ENCODE measurements around the gene DZIP1.

Gene DZIP1

GRCh38 chr13:95652244-95652764 is 7.8 kb upstream of the DZIP1 start:
- no peaks in the 10 kb centered on the region for H4K20me1 ChIP-seq (ENCODE audit: insufficient read depth, low read length)
- no peaks in the 10 kb centered on the region for H3K79me2 ChIP-seq (ENCODE audit: low read length)
- H2AFZ ChIP-seq (ENCODE audit: low read depth, low read length), result no peak overlapping the region
- H3K4me1 ChIP-seq (ENCODE audit: low read length), result 0 out of 2 replicates have a peak, but pooled peaks cover 5% of the 10 kb centered on the region
- no peak overlapping the region for H3K27ac ChIP-seq (ENCODE audit: low read length)
- 0 out of 2 replicates have a peak overlapping the region, but pooled peaks have one; percentile 5 for H3K4me2 ChIP-seq (ENCODE audit: low read length)
- H3K9ac ChIP-seq (ENCODE audit: low read length), result no peak overlapping the region
- H3K4me3 ChIP-seq (ENCODE audit: low read length), result no peak overlapping the region
- H3K36me3 ChIP-seq (replicated peaks; ENCODE audit: low read depth, low read length), result no peaks in the 10 kb centered on the region
- TF ChIP-seq EZH2phosphoT487 (IDR thresholded peaks at IDR 0.05; ENCODE audit: low read depth) (no peak), CTCF (IDR thresholded peaks at IDR 0.05; ENCODE audit: low read depth, low read length) (no peak)
- H3K27me3 ChIP-seq (ENCODE audit: low read depth, low read length), result peaks cover 6% of the 10 kb centered on the region
- no peaks in the 10 kb centered on the region for H3K9me3 ChIP-seq (ENCODE audit: insufficient read depth, low read length)

- Histone ChIP-seq H3K4me1 (ENCODE audit: low read length) (0 out of 2 replicates have a peak, but pooled peaks cover 5% of the 10 kb centered on the region), H3K4me2 (ENCODE audit: low read length) (no peak overlapping the region), H4K20me1 (ENCODE audit: insufficient read depth, low read length) (no peaks in the 10 kb centered on the region), H3K27ac (ENCODE audit: low read length) (no peak overlapping the region), H3K27me3 (ENCODE audit: low read depth, low read length) (peaks cover 6% of the 10 kb centered on the region), H3K79me2 (ENCODE audit: low read length) (no peaks in the 10 kb centered on the region), H2AFZ (ENCODE audit: low read depth, low read length) (no peak overlapping the region), H3K4me3 (ENCODE audit: low read length) (no peak overlapping the region), H3K36me3 (replicated peaks; ENCODE audit: low read depth, low read length) (no peaks in the 10 kb centered on the region), H3K9ac (ENCODE audit: low read length) (no peak overlapping the region), H3K9me3 (ENCODE audit: insufficient read depth, low read length) (no peaks in the 10 kb centered on the region)
- TF ChIP-seq CTCF (IDR thresholded peaks at IDR 0.05; ENCODE audit: low read depth, low read length), result no peak
- TF ChIP-seq EZH2phosphoT487 (IDR thresholded peaks at IDR 0.05; ENCODE audit: low read depth), result no peak
Measured at GRCh38 chr13:95650696-95651095, 6.2 kb upstream of the DZIP1 start.

GRCh38 chr13:95647321-95647720 is 2.8 kb upstream of the DZIP1 start:
- no peak overlapping the region for H3K4me2 ChIP-seq (ENCODE audit: low read length)
- no peaks in the 10 kb centered on the region for H4K20me1 ChIP-seq (ENCODE audit: insufficient read depth, low read length)
- H3K79me2 ChIP-seq (ENCODE audit: low read length), result no peaks in the 10 kb centered on the region
- H2AFZ ChIP-seq (ENCODE audit: low read depth, low read length), result no peak overlapping the region
- no peak for TF ChIP-seq CTCF (IDR thresholded peaks at IDR 0.05; ENCODE audit: low read depth, low read length)
- TF ChIP-seq EZH2phosphoT487 (IDR thresholded peaks at IDR 0.05; ENCODE audit: low read depth), result no peak
- no peak overlapping the region for H3K4me3 ChIP-seq (ENCODE audit: low read length)
- H3K36me3 ChIP-seq (replicated peaks; ENCODE audit: low read depth, low read length), result no peaks in the 10 kb centered on the region
- peaks cover 3% of the 10 kb centered on the region; the same call in 1 of the 2 replicates for H3K27me3 ChIP-seq (ENCODE audit: low read depth, low read length)
- H3K27ac ChIP-seq (ENCODE audit: low read length), result no peak overlapping the region
- no peaks in the 10 kb centered on the region for H3K4me1 ChIP-seq (ENCODE audit: low read length)
- no peak overlapping the region for H3K9ac ChIP-seq (ENCODE audit: low read length)
- H3K9me3 ChIP-seq (ENCODE audit: insufficient read depth, low read length), result no peaks in the 10 kb centered on the region

GRCh38 chr13:95643936-95644598 is 439 bp downstream of the DZIP1 start:
- H4K20me1 ChIP-seq (ENCODE audit: insufficient read depth, low read length), result no peaks in the 10 kb centered on the region
- H3K9me3 ChIP-seq (ENCODE audit: insufficient read depth, low read length), result no peaks in the 10 kb centered on the region
- H3K27me3 ChIP-seq (ENCODE audit: low read depth, low read length), result no peaks in the 10 kb centered on the region
- no peak overlapping the region for H3K4me3 ChIP-seq (ENCODE audit: low read length)
- H3K9ac ChIP-seq (ENCODE audit: low read length), result no peak overlapping the region
- TF ChIP-seq EZH2phosphoT487 (IDR thresholded peaks at IDR 0.05; ENCODE audit: low read depth) (no peak), CTCF (IDR thresholded peaks at IDR 0.05; ENCODE audit: low read depth, low read length) (no peak)
- H3K4me1 ChIP-seq (ENCODE audit: low read length), result no peaks in the 10 kb centered on the region
- no peak overlapping the region for H2AFZ ChIP-seq (ENCODE audit: low read depth, low read length)
- H3K27ac ChIP-seq (ENCODE audit: low read length), result no peak overlapping the region
- no peaks in the 10 kb centered on the region for H3K79me2 ChIP-seq (ENCODE audit: low read length)
- H3K4me2 ChIP-seq (ENCODE audit: low read length), result no peak overlapping the region
- no peaks in the 10 kb centered on the region for H3K36me3 ChIP-seq (replicated peaks; ENCODE audit: low read depth, low read length)
